K562 (cell line): Measurements from ENCODE around the gene DHRS11. TPM values are rescaled to one million over a fixed set of nuclear protein-coding genes. Genes with fewer than 3 reads are reported as not detected.

Experiments used
- ATAC-seq: fragments of 200-7000 bp; cut with Tn5 transposase; 3 replicates; pipeline ENCODE4 v1.9.1; 2020; ENCODE audit warnings: moderate library complexity
- BruUV-seq: library from RNA; stranded (reverse); fragments of 400-500 nt; replicated peaks from 2 replicates; lab custom pipeline; 2021; lab: Mats Ljungman, UMichigan
- CTCF ChIA-PET: fragments of 300-600 bp; formaldehyde crosslinking; extraction: SDS; loops from one replicate; lab custom pipeline; 2021; ENCODE audit warnings: low intra/inter-chr PET ratio; lab: Yijun Ruan, JAX
- POLR2A ChIA-PET: fragments of 300-600, 350-650 bp; sonication (Branson Sonifier 250); formaldehyde crosslinking; extraction: SDS; loops from one replicate; lab custom pipeline; 2021; ENCODE audit warnings: antibody characterized with exemption, inconsistent platforms; lab: Yijun Ruan, JAX
- DNase-seq, 4 experiments: peaks; one replicate each; pipeline versions ENCODE4 v3.0.0 to v3.0.0-alpha.2; 2011 to 2018; ENCODE audit warnings: low spot score in 3 of 4, mixed read lengths in 3 of 4; ENCODE audit errors: extremely low read depth in 1 of 4
- FAIRE-seq: peaks from 2 replicates; lab custom pipeline; 2011; peaks lifted over from hg19 to GRCh38; lab: Jason Lieb, UNC
- H2AFZ ChIP-seq: 2 replicates; pipeline ENCODE4 v1.6.0; 2011; ENCODE audit warnings: low read depth, low read length, control low read depth, inconsistent platforms
- H3K27ac ChIP-seq: fragments of 200-600 bp; 3 replicates; pipeline ENCODE4 v1.8.0; 2011; ENCODE audit warnings: low read depth, mild to moderate bottlenecking, control low read depth, inconsistent platforms, low read length, moderate library complexity, mixed read lengths; ENCODE audit errors: extremely low read depth
- H3K27me3 ChIP-seq, 2 experiments: fragments of 300-600 bp in 1 of 2; 2 replicates in 1 of 2; 3 replicates in 1 of 2; pipeline versions ENCODE4 v1.6.0 to v1.8.0; 2011; ENCODE audit warnings: inconsistent platforms in 2 of 2, low read length in 2 of 2, mild to moderate bottlenecking in 1 of 2, mixed read lengths in 1 of 2, moderate library complexity in 1 of 2; ENCODE audit not compliant: control insufficient read depth in 2 of 2, insufficient read depth in 2 of 2
- H3K36me3 ChIP-seq: fragments of 300-600 bp; 3 replicates; pipeline ENCODE4 v1.8.0; 2011; ENCODE audit warnings: mild to moderate bottlenecking, low read length, inconsistent platforms; ENCODE audit not compliant: control insufficient read depth, insufficient read depth
- H3K4me1 ChIP-seq, 2 experiments: fragments of 200-600 bp in 1 of 2; replicated peaks in 1 of 2; 2 replicates in 1 of 2; 3 replicates in 1 of 2; pipeline versions ENCODE4 v1.5.1 to v1.8.0; 2011; ENCODE audit warnings: inconsistent platforms in 2 of 2, low read length in 2 of 2, mild to moderate bottlenecking in 1 of 2, mixed read lengths in 1 of 2, moderate library complexity in 1 of 2; ENCODE audit not compliant: control insufficient read depth in 2 of 2, insufficient read depth in 2 of 2
- H3K4me2 ChIP-seq: 2 replicates; pipeline ENCODE4 v1.6.1; 2011; ENCODE audit warnings: low read length, control low read depth, inconsistent platforms, mixed read lengths; ENCODE audit not compliant: insufficient read depth
- H3K4me3 ChIP-seq: fragments of 200-600 bp; sonication (generic), shearing (Covaris generic); 2 replicates; pipeline ENCODE4 v1.5.1; 2016; ENCODE audit warnings: control low read depth, inconsistent platforms
- H3K79me2 ChIP-seq: fragments of 200-600 bp; 3 replicates; pipeline ENCODE4 v1.8.0; 2011; ENCODE audit warnings: low read length, inconsistent platforms; ENCODE audit not compliant: control insufficient read depth, insufficient read depth
- H3K9ac ChIP-seq, 2 experiments: 2 replicates each; pipeline versions ENCODE4 v1.6.0 to v1.6.1; 2011; ENCODE audit warnings: low read depth in 2 of 2, low read length in 2 of 2, control low read depth in 1 of 2, inconsistent platforms in 1 of 2, mild to moderate bottlenecking in 1 of 2, mixed read lengths in 1 of 2; ENCODE audit not compliant: insufficient read depth in 1 of 2
- H3K9me1 ChIP-seq: one replicate; pipeline ENCODE4 v1.6.0; 2011; ENCODE audit warnings: inconsistent platforms, mild to moderate bottlenecking, low read length, moderate library complexity; ENCODE audit not compliant: control insufficient read depth, insufficient read depth
- H3K9me3 ChIP-seq: replicated peaks from 2 replicates; pipeline ENCODE4 v1.5.1; 2011; ENCODE audit warnings: low read depth, low read length, inconsistent platforms; ENCODE audit not compliant: control insufficient read depth, insufficient read depth
- H4K20me1 ChIP-seq: replicated peaks from 2 replicates; pipeline ENCODE4 v1.6.1; 2011; ENCODE audit warnings: low read length, inconsistent platforms, mixed read lengths; ENCODE audit not compliant: control insufficient read depth, insufficient read depth
- CBX1 ChIP-seq: sonication (generic); IDR thresholded peaks from 2 replicates; pipeline ENCODE4 v1.6.1; 2016; ENCODE audit warnings: antibody characterized with exemption, low read depth, mild to moderate bottlenecking
- ELF2 ChIP-seq: fragments of 250-450 bp; sonication (Bioruptor Pico); IDR thresholded peaks from 2 replicates; pipeline ENCODE4 v1.5.0; 2021; ENCODE audit warnings: mild to moderate bottlenecking
- ZBTB17 ChIP-seq: fragments of 450-650 bp; formaldehyde crosslinking; IDR thresholded peaks from 2 replicates; pipeline ENCODE4 v1.4.0; 2020; ENCODE audit warnings: mild to moderate bottlenecking
- ZNF311 ChIP-seq: fragments of 250-450 bp; sonication (Bioruptor Pico); IDR thresholded peaks from 2 replicates; pipeline ENCODE4 v1.4.0; 2020; ENCODE audit warnings: mild to moderate bottlenecking, moderate library complexity
- ZNF586 ChIP-seq: fragments of 450-650 bp; formaldehyde crosslinking; conservative IDR thresholded peaks from 2 replicates; pipeline ENCODE4 v1.4.0; 2020; ENCODE audit warnings: mild to moderate bottlenecking, moderate library complexity
- WGBS: fragments of 100-300 bp; shearing (Covaris generic); methylation state at CpG from one replicate; pipeline ENCODE4 v1.1.6; 2016; ENCODE audit warnings: low coverage, mixed read lengths; ENCODE audit not compliant: insufficient coverage; ENCODE audit errors: missing lambda C conversion rate; 5-methylcytosine and 5-hydroxymethylcytosine counted together
- in situ Hi-C: fragments of 300-500 bp; cut with MboI; formaldehyde crosslinking; loops from 4 replicates; pipeline ENCODE4 v1.15.0; 2018; ENCODE audit warnings: inconsistent platforms, mixed read lengths
- intact Hi-C: fragments of 100-400 bp; cut with micrococcal nuclease; formaldehyde crosslinking; loops from 2 replicates; pipeline ENCODE4 v1.14.2; 2022
- polyA plus RNA-seq, 8 experiments: library from polyadenylated mRNA; depleted of rRNA in 4 of 8; stranded (reverse) in 5 of 8; unstranded in 3 of 8; fragments of >200 nt; fragmentation: Nextera tagmentation in 2 of 8; fragmentation: Illumina TruSeq in 1 of 8; extraction: Ambion mirVana in 2 of 8; extraction: Trizol in 1 of 8; gene quantifications; 2 replicates each; pipeline versions ENCODE4 v1.2.1 to v1.2.3, GENCODE V29; 2011 to 2014; ENCODE audit warnings: inconsistent platforms in 1 of 8, missing spikeins in 1 of 8
- total RNA-seq, 7 experiments: library from RNA; depleted of rRNA in 6 of 7; stranded (reverse); fragments of >200 nt in 6 of 7; fragmentation: Illumina TruSeq in 2 of 7; extraction: Trizol in 2 of 7; gene quantifications; 2 replicates each; pipeline versions ENCODE4 v1.2.1 to v1.2.3, GENCODE V29; 2011 to 2021; ENCODE audit warnings: low replicate concordance in 1 of 7
- TF ChIP-seq, protein P1 (sequence below): IDR thresholded peaks from 2 replicates; pipeline ENCODE4 v1.6.1; 2016; ENCODE audit warnings: missing genetic modification characterization, missing compliant biosample characterization

The DHRS11 gene
- total and polyA plus RNA-seq, 9 of the 15 experiments (the other 6 are each of a cell fraction or from before 2014, with no cell fraction given): 15.2 to 123 (median 59.8) TPM

DNA sequence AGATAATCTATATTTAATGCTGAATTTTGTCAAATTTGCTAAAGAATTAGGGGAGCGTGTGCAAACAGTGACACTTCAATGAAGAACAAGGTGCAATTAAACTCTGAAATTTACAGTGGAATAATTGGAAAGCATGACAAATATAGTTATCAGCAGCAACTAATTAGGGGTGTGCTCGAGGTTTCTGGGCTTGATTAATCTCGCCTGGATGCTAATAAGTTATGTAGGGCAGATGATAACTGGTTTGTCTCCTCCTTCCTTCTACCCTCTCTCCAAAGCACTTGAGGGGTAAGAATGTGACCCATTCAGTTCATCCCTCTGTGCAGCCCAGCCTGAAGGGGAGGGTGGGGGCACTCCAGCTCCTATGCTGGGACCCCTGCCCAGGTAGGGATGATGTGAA lies 31.6 kb downstream of the DHRS11 start (continued):
- no peak for TF ChIP-seq ELF2
- TF ChIP-seq CBX1: no peak
- TF ChIP-seq ZNF586 (CRISPR knock-in tag): no peak
- peak; percentile 95 for TF ChIP-seq ZBTB17 (CRISPR knock-in tag)

DNA sequence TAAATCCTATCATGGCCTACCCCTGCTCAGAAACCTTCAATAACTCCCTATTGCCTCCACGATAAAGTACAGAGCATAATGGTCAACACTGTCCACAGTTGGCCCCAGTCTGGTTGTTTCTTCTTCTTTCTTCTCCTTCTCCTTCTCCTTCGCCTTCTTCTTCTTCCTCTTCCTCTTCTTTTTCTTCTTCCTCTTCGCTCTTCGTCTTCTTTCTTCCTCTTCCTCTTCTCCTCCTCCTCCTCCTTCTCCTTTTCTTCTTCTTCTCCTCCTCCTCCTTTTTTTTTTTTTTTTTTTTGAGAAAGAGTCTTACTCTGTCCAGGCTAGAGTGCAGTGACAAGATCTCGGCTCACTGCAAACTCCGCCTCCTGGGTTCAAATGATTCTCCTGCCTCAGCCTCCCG lies 33.5 kb downstream of the DHRS11 start:
- WGBS: 7% methylated on average over 6 of the region's 7 CpGs
- in situ Hi-C loops: loop anchor here (10.0 kb wide), 1 partner anchor 750 kb away; the partner anchor contains the start of gene C17orf78
- no peak for TF ChIP-seq ZNF311 (CRISPR knock-in tag)
- TF ChIP-seq, protein P1, sequence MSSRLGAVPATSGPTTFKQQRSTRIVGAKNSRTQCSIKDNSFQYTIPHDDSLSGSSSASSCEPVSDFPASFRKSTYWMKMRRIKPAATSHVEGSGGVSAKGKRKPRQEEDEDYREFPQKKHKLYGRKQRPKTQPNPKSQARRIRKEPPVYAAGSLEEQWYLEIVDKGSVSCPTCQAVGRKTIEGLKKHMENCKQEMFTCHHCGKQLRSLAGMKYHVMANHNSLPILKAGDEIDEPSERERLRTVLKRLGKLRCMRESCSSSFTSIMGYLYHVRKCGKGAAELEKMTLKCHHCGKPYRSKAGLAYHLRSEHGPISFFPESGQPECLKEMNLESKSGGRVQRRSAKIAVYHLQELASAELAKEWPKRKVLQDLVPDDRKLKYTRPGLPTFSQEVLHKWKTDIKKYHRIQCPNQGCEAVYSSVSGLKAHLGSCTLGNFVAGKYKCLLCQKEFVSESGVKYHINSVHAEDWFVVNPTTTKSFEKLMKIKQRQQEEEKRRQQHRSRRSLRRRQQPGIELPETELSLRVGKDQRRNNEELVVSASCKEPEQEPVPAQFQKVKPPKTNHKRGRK (tag): peak; percentile 74
- H3K36me3 ChIP-seq: no peaks in the 10 kb centered on the region
- H3K4me3 ChIP-seq: no peak overlapping the region
- FAIRE-seq: no peak
- H4K20me1 ChIP-seq: no peaks in the 10 kb centered on the region
- no peak overlapping the region for H2AFZ ChIP-seq
- POLR2A ChIA-PET: interaction anchor here (0.5 to 0.6 kb wide), 2 partner anchors 343 to 1130 kb away, joined by 3 read pairs; no protein-coding TSS in a partner anchor
- H3K4me1 ChIP-seq: peaks cover 0 to 9% of the 10 kb centered on the region in 2 experiments; a peak in 2 of 5 replicates
- H3K4me2 ChIP-seq: no peak overlapping the region
- no peaks in the 10 kb centered on the region for H3K9me1 ChIP-seq
- no peak for ATAC-seq
- intact Hi-C loops: loop anchor here (5.0 to 10.0 kb wide), 3 partner anchors 132 to 590 kb away; no protein-coding TSS in a partner anchor
- H3K9ac ChIP-seq: no peak overlapping the region
- CTCF ChIA-PET: interaction anchor here (1.3 to 1.8 kb wide), 3 partner anchors 17 to 747 kb away, joined by 5 to 10 read pairs (median 8); no protein-coding TSS in a partner anchor
- no peaks in the 10 kb centered on the region for H3K79me2 ChIP-seq
- BruUV-seq: no TSS peak
- H3K27ac ChIP-seq: no peak overlapping the region
- DNase-seq: no peak
- no peaks in the 10 kb centered on the region for H3K9me3 ChIP-seq
- H3K27me3 ChIP-seq: peaks cover 0 to 4% of the 10 kb centered on the region in 2 experiments; a peak in 1 of 5 replicates
